ENCODE results near the gene PGAP3.
A peak's percentile ranks its signal among the peaks of the same experiment; 100 is the strongest.

Gene PGAP3

DNA sequence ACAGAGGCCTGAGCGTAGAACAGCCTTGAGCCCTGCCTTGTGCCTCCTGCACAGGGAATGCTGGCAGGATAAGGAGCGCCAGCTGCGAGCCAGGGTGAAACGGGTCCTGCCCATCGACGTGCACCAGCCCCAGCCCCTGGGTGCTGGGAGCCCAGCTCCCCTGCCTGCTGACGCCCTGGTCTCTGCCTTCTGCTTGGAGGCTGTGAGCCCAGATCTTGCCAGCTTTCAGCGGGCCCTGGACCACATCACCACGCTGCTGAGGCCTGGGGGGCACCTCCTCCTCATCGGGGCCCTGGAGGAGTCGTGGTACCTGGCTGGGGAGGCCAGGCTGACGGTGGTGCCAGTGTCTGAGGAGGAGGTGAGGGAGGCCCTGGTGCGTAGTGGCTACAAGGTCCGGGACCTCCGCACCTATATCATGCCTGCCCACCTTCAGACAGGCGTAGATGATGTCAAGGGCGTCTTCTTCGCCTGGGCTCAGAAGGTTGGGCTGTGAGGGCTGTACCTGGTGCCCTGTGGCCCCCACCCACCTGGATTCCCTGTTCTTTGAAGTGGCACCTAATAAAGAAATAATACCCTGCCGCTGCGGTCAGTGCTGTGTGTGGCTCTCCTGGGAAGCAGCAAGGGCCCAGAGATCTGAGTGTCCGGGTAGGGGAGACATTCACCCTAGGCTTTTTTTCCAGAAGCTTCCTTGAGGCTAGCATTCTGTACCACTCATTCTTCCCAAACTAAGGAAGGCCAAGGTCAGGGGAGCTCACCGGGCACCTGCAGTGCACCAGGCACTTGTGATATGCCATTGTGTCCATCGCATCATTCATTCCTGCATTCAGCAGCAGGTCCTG is 17.7 kb downstream of the PGAP3 start (continued):
- TF ChIP-seq, protein P1, sequence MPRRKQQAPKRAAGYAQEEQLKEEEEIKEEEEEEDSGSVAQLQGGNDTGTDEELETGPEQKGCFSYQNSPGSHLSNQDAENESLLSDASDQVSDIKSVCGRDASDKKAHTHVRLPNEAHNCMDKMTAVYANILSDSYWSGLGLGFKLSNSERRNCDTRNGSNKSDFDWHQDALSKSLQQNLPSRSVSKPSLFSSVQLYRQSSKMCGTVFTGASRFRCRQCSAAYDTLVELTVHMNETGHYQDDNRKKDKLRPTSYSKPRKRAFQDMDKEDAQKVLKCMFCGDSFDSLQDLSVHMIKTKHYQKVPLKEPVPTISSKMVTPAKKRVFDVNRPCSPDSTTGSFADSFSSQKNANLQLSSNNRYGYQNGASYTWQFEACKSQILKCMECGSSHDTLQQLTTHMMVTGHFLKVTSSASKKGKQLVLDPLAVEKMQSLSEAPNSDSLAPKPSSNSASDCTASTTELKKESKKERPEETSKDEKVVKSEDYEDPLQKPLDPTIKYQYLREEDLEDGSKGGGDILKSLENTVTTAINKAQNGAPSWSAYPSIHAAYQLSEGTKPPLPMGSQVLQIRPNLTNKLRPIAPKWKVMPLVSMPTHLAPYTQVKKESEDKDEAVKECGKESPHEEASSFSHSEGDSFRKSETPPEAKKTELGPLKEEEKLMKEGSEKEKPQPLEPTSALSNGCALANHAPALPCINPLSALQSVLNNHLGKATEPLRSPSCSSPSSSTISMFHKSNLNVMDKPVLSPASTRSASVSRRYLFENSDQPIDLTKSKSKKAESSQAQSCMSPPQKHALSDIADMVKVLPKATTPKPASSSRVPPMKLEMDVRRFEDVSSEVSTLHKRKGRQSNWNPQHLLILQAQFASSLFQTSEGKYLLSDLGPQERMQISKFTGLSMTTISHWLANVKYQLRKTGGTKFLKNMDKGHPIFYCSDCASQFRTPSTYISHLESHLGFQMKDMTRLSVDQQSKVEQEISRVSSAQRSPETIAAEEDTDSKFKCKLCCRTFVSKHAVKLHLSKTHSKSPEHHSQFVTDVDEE (CRISPR knock-in tag; IDR thresholded peaks at IDR 0.05), result no peak
- TF ChIP-seq ZC3H10 (CRISPR knock-in tag; IDR thresholded peaks at IDR 0.05), result no peak
- TF ChIP-seq, protein P2, sequence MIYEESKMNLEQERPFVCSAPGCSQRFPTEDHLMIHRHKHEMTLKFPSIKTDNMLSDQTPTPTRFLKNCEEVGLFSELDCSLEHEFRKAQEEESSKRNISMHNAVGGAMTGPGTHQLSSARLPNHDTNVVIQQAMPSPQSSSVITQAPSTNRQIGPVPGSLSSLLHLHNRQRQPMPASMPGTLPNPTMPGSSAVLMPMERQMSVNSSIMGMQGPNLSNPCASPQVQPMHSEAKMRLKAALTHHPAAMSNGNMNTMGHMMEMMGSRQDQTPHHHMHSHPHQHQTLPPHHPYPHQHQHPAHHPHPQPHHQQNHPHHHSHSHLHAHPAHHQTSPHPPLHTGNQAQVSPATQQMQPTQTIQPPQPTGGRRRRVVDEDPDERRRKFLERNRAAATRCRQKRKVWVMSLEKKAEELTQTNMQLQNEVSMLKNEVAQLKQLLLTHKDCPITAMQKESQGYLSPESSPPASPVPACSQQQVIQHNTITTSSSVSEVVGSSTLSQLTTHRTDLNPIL (CRISPR knock-in tag; IDR thresholded peaks at IDR 0.05; ENCODE audit: low read depth), result no peak
- no peak for TF ChIP-seq OSR1 (CRISPR knock-in tag; IDR thresholded peaks at IDR 0.05)
- no peak for TF ChIP-seq ESRRG (CRISPR knock-in tag; IDR thresholded peaks at IDR 0.05)
- TF ChIP-seq ZNF8 (CRISPR knock-in tag; IDR thresholded peaks at IDR 0.05), result no peak
- no peak for TF ChIP-seq GLIS3 (CRISPR knock-in tag; IDR thresholded peaks at IDR 0.05)
- TF ChIP-seq BACH2 (CRISPR knock-in tag; IDR thresholded peaks at IDR 0.05; ENCODE audit: borderline replicate concordance), result no peak

DNA sequence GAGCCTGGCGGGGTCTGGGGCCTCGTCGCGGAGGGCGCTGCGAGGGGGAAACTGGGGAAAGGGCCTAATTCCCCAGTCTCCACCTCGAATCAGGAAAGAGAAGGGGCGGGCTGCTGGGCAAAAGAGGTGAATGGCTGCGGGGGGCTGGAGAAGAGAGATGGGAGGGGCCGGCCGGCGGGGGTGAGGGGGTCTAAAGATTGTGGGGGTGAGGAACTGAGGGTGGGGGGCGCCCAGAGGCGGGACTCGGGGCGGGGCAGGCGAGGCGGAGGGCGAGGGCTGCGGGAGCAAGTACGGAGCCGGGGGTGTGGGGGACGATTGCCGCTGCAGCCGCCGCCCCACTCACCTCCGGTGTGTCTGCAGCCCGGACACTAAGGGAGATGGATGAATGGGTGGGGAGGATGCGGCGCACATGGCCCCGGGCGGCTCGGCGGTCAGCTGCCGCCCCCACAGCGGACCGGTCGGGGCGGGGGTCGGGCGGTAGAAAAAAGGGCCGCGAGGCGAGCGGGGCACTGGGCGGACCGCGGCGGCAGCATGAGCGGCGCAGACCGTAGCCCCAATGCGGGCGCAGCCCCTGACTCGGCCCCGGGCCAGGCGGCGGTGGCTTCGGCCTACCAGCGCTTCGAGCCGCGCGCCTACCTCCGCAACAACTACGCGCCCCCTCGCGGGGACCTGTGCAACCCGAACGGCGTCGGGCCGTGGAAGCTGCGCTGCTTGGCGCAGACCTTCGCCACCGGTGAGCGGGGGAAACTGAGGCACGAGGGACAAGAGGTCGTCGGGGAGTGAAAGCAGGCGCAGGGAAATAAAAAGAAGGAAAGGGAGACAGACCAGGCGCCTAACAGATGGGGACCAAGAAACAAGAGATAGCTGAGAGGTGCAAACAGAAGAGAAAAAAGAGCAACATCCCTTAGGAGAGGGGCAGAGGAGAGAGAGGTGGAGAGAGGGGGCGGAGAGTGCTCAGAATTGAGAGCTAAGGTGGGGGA is 19.6 kb downstream of the PGAP3 start, which contains the start of gene PNMT:
PNMT (plus strand) TSS at position 509 of the 980 bp plus-strand sequence; CDS start at position 532, 23 bp downstream.
- peak; percentile 64 for ATAC-seq
- TF ChIP-seq BACH2 (CRISPR knock-in tag; IDR thresholded peaks at IDR 0.05; ENCODE audit: borderline replicate concordance), result no peak
- no peak for TF ChIP-seq SNAI2 (CRISPR knock-in tag; IDR thresholded peaks at IDR 0.05)
- no peak for TF ChIP-seq RARB (CRISPR knock-in tag; IDR thresholded peaks at IDR 0.05)
- TF ChIP-seq, protein P2 (CRISPR knock-in tag; IDR thresholded peaks at IDR 0.05; ENCODE audit: low read depth), result no peak
- TF ChIP-seq ZNF70 (CRISPR knock-in tag; IDR thresholded peaks at IDR 0.05), result no peak
- no peak for TF ChIP-seq OSR1 (CRISPR knock-in tag; IDR thresholded peaks at IDR 0.05)
- TF ChIP-seq TOX (CRISPR knock-in tag; IDR thresholded peaks at IDR 0.05; ENCODE audit: borderline replicate concordance), result no peak
- TF ChIP-seq, protein P3, sequence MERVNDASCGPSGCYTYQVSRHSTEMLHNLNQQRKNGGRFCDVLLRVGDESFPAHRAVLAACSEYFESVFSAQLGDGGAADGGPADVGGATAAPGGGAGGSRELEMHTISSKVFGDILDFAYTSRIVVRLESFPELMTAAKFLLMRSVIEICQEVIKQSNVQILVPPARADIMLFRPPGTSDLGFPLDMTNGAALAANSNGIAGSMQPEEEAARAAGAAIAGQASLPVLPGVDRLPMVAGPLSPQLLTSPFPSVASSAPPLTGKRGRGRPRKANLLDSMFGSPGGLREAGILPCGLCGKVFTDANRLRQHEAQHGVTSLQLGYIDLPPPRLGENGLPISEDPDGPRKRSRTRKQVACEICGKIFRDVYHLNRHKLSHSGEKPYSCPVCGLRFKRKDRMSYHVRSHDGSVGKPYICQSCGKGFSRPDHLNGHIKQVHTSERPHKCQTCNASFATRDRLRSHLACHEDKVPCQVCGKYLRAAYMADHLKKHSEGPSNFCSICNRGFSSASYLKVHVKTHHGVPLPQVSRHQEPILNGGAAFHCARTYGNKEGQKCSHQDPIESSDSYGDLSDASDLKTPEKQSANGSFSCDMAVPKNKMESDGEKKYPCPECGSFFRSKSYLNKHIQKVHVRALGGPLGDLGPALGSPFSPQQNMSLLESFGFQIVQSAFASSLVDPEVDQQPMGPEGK (CRISPR knock-in tag; IDR thresholded peaks at IDR 0.05; ENCODE audit: borderline replicate concordance), result no peak
- TF ChIP-seq ESRRG (CRISPR knock-in tag; IDR thresholded peaks at IDR 0.05), result no peak
- no peak for TF ChIP-seq ZNF565 (CRISPR knock-in tag; conservative IDR thresholded peaks at IDR 0.05; ENCODE audit: low read depth)

DNA sequence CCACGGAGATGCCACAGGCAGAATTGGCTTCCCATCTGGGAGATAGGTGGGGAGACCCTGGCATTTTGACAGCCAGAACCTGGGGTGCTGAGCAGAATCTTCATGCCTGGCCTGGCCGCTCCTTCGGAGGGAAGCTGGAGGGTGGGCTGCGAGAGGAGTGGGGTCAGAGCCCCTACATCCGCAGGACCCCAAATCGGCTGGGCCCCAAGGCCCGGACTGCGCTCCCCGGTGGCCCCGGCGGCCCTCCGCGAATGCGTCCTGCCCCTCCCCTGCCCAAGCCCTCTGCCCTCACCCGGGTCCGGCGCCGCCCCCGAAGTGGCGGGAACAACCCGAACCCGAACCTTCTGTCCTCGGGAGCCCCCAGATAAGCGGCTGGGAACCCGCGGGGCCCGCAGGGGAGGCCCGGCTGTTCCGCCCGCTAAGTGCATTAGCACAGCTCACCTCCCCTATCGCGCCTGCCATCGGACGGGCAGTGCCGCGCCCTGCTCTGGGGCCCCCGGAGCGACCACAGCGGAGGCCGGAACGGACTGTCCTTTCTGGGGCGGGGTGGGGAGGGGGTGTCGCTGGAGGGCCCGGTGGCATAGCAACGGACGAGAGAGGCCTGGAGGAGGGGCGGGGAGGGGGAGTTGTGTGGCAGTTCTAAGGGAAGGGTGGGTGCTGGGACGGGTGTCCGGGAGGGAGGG is 20.5 kb downstream of the PGAP3 start:
- no peak for TF ChIP-seq TCF4 (CRISPR knock-in tag; IDR thresholded peaks at IDR 0.05; ENCODE audit: borderline replicate concordance)
- TF ChIP-seq PPARA (CRISPR knock-in tag; IDR thresholded peaks at IDR 0.05; ENCODE audit: borderline replicate concordance), result no peak

More for the DNA sequence above, 20.5 kb downstream of the PGAP3 start:
- no peak for ATAC-seq

All from SK-N-SH treated with all-trans-retinoic acid at 6 μM for 48 hours (cell line).